Measurements from ENCODE around the gene EPHA8.

EPHA8 gene

DNA sequence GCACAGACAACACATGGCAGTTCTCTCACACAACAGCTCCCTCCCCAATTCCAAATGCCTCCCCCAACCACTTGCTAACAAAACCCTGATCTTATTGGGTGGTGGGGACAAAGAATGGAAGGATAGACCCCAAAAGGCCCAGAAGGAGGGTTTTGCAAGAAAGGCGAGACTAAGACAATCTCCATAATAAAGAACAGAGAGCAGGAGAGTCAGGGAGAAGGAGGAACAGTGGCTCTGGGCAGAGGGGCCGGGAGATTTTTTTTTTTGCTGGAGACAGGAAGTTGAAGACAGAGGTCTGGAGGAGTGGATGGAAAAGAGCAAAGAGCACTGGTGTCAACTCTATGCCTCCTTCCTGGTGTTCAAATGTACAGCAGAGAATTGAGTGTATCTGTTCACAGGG lies 66.6 kb downstream of the EPHA8 start:
- no peak for TF ChIP-seq CTCF (IDR thresholded peaks at IDR 0.05; ENCODE audit: borderline replicate concordance, insufficient read depth, low read depth, low read length)
- H3K4me3 ChIP-seq (ENCODE audit: low read depth, low read length): no peak overlapping the region

DNA sequence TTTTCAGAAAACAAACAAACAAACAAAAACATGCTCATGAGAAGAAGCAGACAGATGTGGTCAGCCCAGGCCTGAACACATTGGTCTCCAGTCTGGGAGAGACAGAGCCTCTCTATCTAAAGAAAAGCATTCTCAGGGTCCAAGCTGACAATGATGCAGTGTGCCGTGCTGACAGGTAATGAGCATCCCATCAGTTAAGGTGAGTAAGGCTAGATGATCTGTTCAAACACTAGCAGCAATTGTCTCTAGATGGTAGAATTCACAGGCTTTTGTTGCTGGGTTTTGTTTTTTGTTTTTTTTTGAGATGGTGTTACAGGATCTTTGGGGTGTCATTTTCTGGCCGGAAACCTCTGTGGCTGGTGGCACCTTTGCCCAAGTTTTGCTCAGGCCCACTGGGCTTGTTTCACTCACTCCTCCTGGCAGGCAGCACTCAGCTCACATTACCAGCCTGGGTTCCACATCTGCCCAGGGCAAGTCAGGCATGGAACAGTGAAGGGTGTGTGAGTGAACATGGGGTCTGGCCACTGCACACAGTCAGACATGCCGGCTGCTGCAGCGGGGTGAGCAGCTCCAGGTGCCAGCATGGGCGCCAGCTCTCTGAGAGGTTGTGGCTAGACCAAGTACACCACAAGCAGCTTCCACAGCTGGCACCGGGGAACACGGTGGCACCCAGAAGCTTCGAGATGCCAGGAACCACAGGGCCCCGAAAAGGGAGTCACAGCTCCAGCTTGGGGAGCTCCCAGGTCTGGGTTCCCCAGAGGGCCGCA lies 70.6 kb downstream of the EPHA8 start:
- no peak overlapping the region for H3K4me3 ChIP-seq (ENCODE audit: low read depth, low read length)
- no peak for TF ChIP-seq CTCF (IDR thresholded peaks at IDR 0.05; ENCODE audit: borderline replicate concordance, insufficient read depth, low read depth, low read length)

GRCh38 chr1:22635436-22635835 lies 72.1 kb downstream of the EPHA8 start:
- no peak overlapping the region for H3K4me3 ChIP-seq (ENCODE audit: low read depth, low read length)
- TF ChIP-seq CTCF (IDR thresholded peaks at IDR 0.05; ENCODE audit: borderline replicate concordance, insufficient read depth, low read depth, low read length): no peak

- TF ChIP-seq CTCF (IDR thresholded peaks at IDR 0.05; ENCODE audit: borderline replicate concordance, insufficient read depth, low read depth, low read length): no peak
- no peak within 1 kb of the TSS for H3K4me3 ChIP-seq (ENCODE audit: low read depth, low read length)
Observed at GRCh38 chr1:22636353-22636752, 73.1 kb downstream of the EPHA8 start, which contains the start of gene C1QA. Gene C1QA (plus strand): TSS chr1:22636628. CDS start chr1:22637617, 989 bp downstream.

- H3K4me3 ChIP-seq (ENCODE audit: low read depth, low read length): no peak overlapping the region
- no peak for TF ChIP-seq CTCF (IDR thresholded peaks at IDR 0.05; ENCODE audit: borderline replicate concordance, insufficient read depth, low read depth, low read length)
Observed at GRCh38 chr1:22636927-22637326, 73.6 kb downstream of the EPHA8 start.

DNA sequence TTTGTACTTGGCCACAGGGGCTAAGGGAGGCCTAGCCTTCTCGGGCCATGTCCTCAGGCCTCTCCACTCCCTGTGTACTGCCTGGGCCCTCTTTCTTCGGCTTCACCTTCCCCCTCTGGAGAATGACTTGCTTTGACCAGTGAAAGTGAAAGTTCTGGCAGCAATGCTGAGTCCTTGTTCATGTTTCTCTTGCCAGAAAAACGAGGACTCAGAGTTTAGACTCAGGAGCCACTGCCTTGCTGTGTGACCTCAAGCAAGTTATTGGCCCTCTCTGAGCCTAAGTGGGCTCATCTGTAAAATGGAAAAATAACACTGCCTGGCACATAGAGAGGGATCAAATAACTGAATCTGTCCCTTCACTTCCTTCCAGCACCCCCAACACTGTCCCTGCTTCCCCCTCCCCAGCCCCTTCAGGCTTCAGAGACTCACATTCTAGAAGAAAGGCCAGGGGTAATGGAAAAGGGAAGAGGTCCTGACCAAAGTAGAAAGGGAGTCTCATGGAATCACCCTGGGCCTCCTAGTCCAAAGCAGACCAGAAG lies 74.7 kb downstream of the EPHA8 start:
- H3K4me3 ChIP-seq (ENCODE audit: low read depth, low read length): no peak overlapping the region
- no peak for TF ChIP-seq CTCF (IDR thresholded peaks at IDR 0.05; ENCODE audit: borderline replicate concordance, insufficient read depth, low read depth, low read length)

Measured in GM12875 (cell line).